ENCODE results near the gene SLC35F1. TPM values are rescaled to one million over a fixed set of nuclear protein-coding genes. Genes with fewer than 3 reads are reported as not detected.
A peak's percentile ranks its signal among the peaks of the same experiment; 100 is the strongest.
"Not testable (repeated sequence)": the region's sequence is repeated elsewhere in the genome, so short reads cannot be mapped to it uniquely, and the experiment has no call there.

SLC35F1 gene
- total RNA-seq, 6 experiments from 2014 or later: 0.12 TPM; not detected in 5

- DNase-seq: no peak
- intact Hi-C loops (cut with DNase I): no loop called here
- H3K4me3 ChIP-seq: no peak overlapping the region
- no peak for TF ChIP-seq POLR2A (IDR thresholded peaks at IDR 0.05)
- no peak for TF ChIP-seq CTCF (IDR thresholded peaks at IDR 0.05)
- H3K4me1 ChIP-seq: no peaks in the 10 kb centered on the region
- H3K27ac ChIP-seq: no peak overlapping the region
- no peak for ATAC-seq
- 64% methylated on average over 3 of the region's 3 CpGs for WGBS (ENCODE audit: insufficient coverage, low coverage, low lambda C conversion rate, missing lambda C conversion rate)
- H3K9me3 ChIP-seq: no peaks in the 10 kb centered on the region
- H3K36me3 ChIP-seq: no peaks in the 10 kb centered on the region
- H3K27me3 ChIP-seq: no peaks in the 10 kb centered on the region
Measured at GRCh38 chr6:117961301-117961700, 54.2 kb downstream of the SLC35F1 start.

- DNase-seq; H3K9me3 ChIP-seq; H3K27ac ChIP-seq; H3K36me3 ChIP-seq; intact Hi-C loops (cut with DNase I); H3K27me3 ChIP-seq; H3K4me1 ChIP-seq; H3K4me3 ChIP-seq; ATAC-seq: not testable (repeated sequence)
- WGBS (ENCODE audit: insufficient coverage, low coverage, low lambda C conversion rate, missing lambda C conversion rate): 73% methylated on average over 3 of the region's 7 CpGs
Measured at GRCh38 chr6:117965763-117966162, 58.7 kb downstream of the SLC35F1 start.

GRCh38 chr6:117971637-117972036 is 64.6 kb downstream of the SLC35F1 start:
- no peak for DNase-seq
- no peak overlapping the region for H3K4me3 ChIP-seq
- no peaks in the 10 kb centered on the region for H3K36me3 ChIP-seq
- TF ChIP-seq POLR2A (IDR thresholded peaks at IDR 0.05) (no peak), CTCF (IDR thresholded peaks at IDR 0.05) (no peak)
- H3K27ac ChIP-seq: no peak overlapping the region
- no peaks in the 10 kb centered on the region for H3K4me1 ChIP-seq
- no peaks in the 10 kb centered on the region for H3K27me3 ChIP-seq
- no peaks in the 10 kb centered on the region for H3K9me3 ChIP-seq
- intact Hi-C loops (cut with DNase I): no loop called here
- ATAC-seq: no peak

- H3K27ac ChIP-seq: no peak overlapping the region
- intact Hi-C loops (cut with DNase I): no loop called here
- no peak for TF ChIP-seq POLR2A (IDR thresholded peaks at IDR 0.05)
- TF ChIP-seq CTCF (IDR thresholded peaks at IDR 0.05): no peak
- H3K36me3 ChIP-seq: no peaks in the 10 kb centered on the region
- WGBS (ENCODE audit: insufficient coverage, low coverage, low lambda C conversion rate, missing lambda C conversion rate): 70% methylated on average over 1 of the region's 1 CpG
- DNase-seq: no peak
- no peaks in the 10 kb centered on the region for H3K27me3 ChIP-seq
- H3K4me3 ChIP-seq: no peak overlapping the region
- no peak for ATAC-seq
- H3K4me1 ChIP-seq: no peaks in the 10 kb centered on the region
- H3K9me3 ChIP-seq: no peaks in the 10 kb centered on the region
Measured at GRCh38 chr6:117974914-117975627, 68.0 kb downstream of the SLC35F1 start.

- Histone ChIP-seq H3K4me3 (no peak overlapping the region), H3K36me3 (no peaks in the 10 kb centered on the region), H3K27ac (no peak overlapping the region), H3K4me1 (no peaks in the 10 kb centered on the region), H3K9me3 (no peaks in the 10 kb centered on the region), H3K27me3 (no peaks in the 10 kb centered on the region)
- WGBS (ENCODE audit: insufficient coverage, low coverage, low lambda C conversion rate, missing lambda C conversion rate): 8% methylated on average over 2 of the region's 2 CpGs
- intact Hi-C loops (cut with DNase I): no loop called here
- TF ChIP-seq POLR2A (IDR thresholded peaks at IDR 0.05) (no peak), CTCF (IDR thresholded peaks at IDR 0.05) (peak; percentile 42 to 66 (median 62))
- ATAC-seq: peak; percentile 50 to 67 (median 63)
- no peak for DNase-seq
Measured at GRCh38 chr6:117976030-117976651, 69.1 kb downstream of the SLC35F1 start.
